Rectal smooth muscle tissue (tissue), 1 donor: ENCODE measurements around the gene LRCOL1.

Experiments used
- H3K27ac ChIP-seq: one replicate; pipeline ENCODE4 v1.7.0; 2013; ENCODE audit warnings: low read depth, low read length, inconsistent platforms
- H3K27me3 ChIP-seq: one replicate; pipeline ENCODE4 v1.7.0; 2013; ENCODE audit warnings: low read length; ENCODE audit not compliant: control insufficient read depth, insufficient read depth
- H3K36me3 ChIP-seq: one replicate; pipeline ENCODE4 v1.7.0; 2013; ENCODE audit warnings: low read length; ENCODE audit not compliant: control insufficient read depth, insufficient read depth
- H3K4me1 ChIP-seq: one replicate; pipeline ENCODE4 v1.7.0; 2013; ENCODE audit warnings: low read length; ENCODE audit not compliant: control insufficient read depth, insufficient read depth
- H3K4me3 ChIP-seq: one replicate; pipeline ENCODE4 v1.7.0; 2013; ENCODE audit warnings: low read length
- H3K9ac ChIP-seq: one replicate; pipeline ENCODE4 v1.7.0; 2013; ENCODE audit warnings: low read length

LRCOL1 gene

DNA sequence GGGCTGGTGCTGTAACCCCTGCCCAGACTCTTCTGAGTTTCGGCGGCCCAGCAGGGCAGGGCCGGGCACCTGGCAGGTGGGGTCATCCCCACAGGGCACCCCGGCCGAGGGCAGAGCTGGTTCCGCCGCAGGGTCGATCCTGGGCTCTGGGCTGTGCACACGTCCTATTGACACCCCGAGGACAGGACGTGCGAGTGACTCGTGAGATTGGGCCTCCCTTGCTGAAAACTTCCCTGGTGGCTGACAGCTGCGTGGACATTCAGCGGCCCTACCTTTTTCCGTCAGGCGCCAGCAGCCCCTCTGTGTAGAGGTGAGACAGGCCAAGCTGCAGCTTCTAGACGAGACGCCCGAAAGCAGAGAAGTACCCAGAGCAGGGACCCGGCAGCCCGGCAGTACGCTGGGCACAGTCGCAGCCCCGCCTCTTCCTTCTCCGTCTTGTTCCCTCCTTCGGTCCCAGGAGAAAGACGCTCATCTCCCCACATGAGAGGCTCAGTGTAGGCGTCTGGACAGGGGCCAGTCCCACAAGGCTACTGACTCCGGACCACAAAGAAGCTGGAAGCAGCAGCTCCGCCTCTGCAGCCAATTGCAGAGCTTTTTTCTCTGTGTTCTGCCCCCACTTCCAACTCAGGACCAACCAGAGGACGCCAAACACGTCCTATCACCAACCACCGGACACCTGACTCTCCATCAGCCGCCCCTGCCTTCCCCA is at the start of gene LRCOL1:
LRCOL1 (minus strand) TSS at position 532 of the 709 bp plus-strand sequence. CDS start 4,331 bp downstream, outside the sequence.
- Histone ChIP-seq H3K36me3 (no peaks in the 10 kb centered on the region), H3K4me1 (peaks cover 2% of the 10 kb centered on the region), H3K27me3 (peaks cover 11% of the 10 kb centered on the region), H3K4me3 (peak within 1 kb of the TSS; percentile 24), H3K9ac (no peak within 1 kb of the TSS), H3K27ac (no peak within 1 kb of the TSS)

DNA sequence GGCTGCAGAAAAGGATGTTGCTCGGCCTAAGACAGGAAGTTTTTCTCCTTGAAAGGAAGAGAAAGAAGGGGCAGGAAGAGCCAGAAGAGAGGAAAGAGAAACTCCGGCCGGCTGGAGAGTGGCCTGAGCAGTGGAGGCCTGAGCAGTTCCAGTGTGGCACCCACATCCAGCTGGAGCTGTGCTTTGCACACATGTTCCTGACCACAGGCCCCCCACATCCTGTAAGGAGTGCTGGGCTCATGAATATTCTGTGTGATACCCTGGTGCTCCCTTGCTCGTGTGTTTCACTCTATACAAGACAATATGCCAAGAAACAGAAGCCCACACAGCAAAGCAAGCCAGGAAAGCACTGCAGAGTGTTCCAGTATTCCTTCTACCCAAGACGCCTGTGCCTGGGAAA is 49.7 kb upstream of the LRCOL1 start:
- no peaks in the 10 kb centered on the region for H3K27me3 ChIP-seq
- H3K27ac ChIP-seq = no peak overlapping the region
- H3K4me1 ChIP-seq = no peaks in the 10 kb centered on the region
- H3K9ac ChIP-seq = no peak overlapping the region
- H3K4me3 ChIP-seq = no peak overlapping the region
- H3K36me3 ChIP-seq = peaks cover 36% of the 10 kb centered on the region

DNA sequence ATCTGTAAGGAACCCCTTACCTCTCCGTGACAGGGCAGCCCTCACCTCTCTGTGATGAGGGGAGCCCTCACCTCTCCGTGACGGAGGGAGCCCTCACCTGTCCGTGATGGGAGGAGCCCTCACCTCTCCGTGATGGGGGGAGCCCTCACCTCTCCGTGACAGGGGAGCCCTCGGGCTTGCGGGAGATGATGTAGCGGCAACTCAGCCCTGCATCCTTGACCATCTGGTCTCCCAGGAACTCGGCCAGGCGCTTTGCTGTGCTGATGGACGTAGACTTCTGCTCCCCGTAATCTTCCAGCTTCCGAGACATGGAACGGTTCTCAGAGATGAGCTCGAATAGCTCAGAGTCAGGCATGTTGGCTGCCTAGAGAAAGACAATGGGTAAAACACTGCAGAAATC is 48.8 kb upstream of the LRCOL1 start:
- Histone ChIP-seq H3K4me3 (no peak overlapping the region), H3K36me3 (peaks cover 34% of the 10 kb centered on the region), H3K9ac (no peak overlapping the region), H3K4me1 (no peaks in the 10 kb centered on the region), H3K27ac (no peak overlapping the region), H3K27me3 (no peaks in the 10 kb centered on the region)

DNA sequence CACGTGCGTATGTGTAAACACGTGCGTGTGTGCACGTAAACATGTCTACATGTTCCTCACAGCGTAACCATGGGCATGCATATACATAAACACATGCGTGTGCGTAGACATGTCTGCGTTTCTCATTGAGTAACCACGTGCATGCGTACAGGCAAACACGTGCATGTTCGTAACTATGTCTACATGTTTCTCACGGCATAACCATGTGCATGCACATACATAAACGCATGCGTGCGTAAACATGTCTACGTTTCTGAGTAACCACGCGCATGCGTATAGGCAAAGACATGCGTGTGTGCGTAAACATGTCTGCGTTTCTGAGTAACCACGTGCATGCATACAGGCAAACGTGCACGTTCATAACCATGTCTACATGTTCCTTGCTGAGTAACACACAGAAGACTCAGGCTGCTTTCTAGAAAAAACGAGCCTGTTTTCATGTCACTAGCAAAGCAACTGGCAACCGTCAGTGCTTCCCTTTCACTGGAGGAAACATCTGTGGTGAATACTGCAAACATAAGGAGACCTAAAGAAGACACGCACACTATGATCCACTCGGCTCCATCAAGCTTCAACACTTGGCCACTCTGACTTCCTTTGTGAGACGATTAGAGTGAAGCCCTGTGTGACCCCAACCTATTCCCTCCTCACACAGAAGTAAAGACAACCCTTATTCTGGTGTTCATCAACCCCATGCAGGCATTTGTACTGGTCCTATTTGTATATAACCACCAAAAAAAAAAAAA is 47.9 kb upstream of the LRCOL1 start:
- Histone ChIP-seq H3K4me1 (no peaks in the 10 kb centered on the region), H3K27ac (no peak overlapping the region), H3K27me3 (no peaks in the 10 kb centered on the region), H3K4me3 (no peak overlapping the region), H3K36me3 (peaks cover 31% of the 10 kb centered on the region), H3K9ac (no peak overlapping the region)

DNA sequence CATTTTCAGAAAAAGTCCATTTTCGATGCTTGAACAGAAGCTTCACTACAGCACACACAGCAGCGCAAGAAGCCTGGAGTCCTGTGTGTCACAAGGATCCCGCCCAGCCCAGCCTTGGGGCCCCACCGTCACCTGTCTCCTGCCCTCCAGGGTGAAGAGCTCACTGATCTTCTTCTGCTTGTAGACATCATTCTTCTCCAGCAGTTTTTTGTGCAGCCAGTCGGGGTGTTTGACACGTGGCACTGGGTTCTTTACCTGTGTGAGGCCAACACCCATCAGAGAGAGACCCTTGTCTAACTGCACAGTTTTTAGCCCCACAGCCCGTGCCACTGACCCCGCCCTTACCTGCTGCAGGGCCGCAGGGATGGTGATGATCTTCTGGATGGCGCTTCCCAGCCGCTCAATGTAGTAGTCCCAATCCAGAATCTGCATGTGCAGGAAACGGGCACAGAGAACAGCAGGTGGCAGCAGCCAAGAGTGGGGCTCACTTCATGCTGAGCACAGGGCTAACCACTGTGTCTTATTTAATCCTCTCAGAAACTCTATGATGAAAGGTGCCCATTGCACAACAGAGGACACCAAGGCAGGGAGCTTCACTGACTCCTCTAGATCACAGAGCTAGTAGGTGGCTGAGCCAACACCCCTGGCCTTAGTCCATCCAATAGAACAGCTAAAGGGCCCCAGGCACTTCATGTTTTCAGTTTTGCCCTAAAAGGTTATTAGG is 46.8 kb upstream of the LRCOL1 start:
- H3K27me3 ChIP-seq = no peaks in the 10 kb centered on the region
- peaks cover 37% of the 10 kb centered on the region for H3K36me3 ChIP-seq
- no peaks in the 10 kb centered on the region for H3K4me1 ChIP-seq
- no peak overlapping the region for H3K27ac ChIP-seq
- H3K4me3 ChIP-seq = no peak overlapping the region
- H3K9ac ChIP-seq = no peak overlapping the region

DNA sequence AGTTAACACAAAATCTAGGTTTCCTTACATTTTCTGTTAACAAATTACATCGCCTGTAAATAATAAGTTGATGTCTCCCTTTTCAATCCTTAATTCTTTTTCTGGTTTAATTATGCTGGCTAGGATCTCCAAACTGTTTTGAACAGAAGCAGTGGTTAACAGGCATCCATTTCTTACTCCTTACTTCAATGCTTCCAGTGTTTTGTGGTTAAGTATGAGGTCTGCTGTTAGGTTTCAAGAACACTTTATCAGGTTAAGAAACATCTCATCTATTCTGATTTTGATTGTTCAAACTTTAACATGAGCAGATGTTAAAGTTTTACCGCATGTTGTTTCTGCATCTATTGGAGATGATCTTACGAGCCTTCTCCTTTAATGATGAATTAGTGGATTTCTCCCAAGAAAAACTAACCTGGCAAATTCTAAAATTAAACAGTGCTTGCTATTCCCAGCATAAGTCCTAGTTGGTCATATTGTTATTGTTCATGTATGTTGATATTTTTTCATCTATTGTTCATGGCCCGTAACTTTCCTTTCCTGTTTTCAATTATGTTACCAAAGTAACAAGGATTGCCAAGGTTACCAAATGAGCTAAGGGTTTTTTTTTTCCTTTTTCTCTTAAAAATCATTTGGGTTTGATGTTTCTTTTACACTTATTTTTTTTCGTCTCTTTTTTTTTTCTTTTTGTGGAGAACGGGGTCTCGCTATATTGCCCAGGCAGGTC is 43.3 kb upstream of the LRCOL1 start:
- Histone ChIP-seq H3K9ac (no peak overlapping the region), H3K27me3 (no peaks in the 10 kb centered on the region), H3K4me3 (no peak overlapping the region), H3K27ac (no peak overlapping the region), H3K4me1 (no peaks in the 10 kb centered on the region), H3K36me3 (peaks cover 29% of the 10 kb centered on the region)

DNA sequence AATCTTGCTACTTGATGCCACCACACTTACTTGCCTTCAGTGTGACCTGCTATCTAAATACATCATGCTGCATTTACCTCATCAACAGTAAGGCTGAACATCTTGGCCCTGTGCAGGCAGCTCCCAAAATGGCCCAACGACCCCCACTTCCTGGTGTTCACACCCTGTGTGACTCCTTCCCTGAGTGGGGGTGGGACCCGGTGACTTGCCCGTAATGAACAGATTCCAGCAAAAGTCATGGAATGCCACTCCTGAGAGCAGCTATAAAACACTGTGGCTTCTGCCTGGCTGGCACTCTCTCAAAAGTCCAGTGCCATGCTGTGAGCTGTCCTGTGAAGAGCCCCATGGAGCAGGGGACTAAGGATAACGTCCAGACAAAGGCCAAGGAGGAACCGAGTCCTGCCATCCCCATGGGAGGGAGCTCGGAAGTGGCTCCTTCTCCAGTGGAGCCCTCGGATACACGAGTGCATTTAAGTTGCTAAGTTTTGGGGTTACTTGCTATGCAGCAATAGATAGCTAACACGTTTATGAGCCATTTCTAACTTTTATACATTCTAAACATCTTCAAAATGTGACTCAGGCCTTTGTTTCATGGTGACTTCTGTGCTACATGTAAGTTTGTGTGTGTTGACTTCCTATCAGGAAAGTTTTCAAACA is 41.2 kb upstream of the LRCOL1 start:
- Histone ChIP-seq H3K9ac (no peak overlapping the region), H3K36me3 (peaks cover 18% of the 10 kb centered on the region), H3K4me3 (no peak overlapping the region), H3K4me1 (no peaks in the 10 kb centered on the region), H3K27me3 (no peaks in the 10 kb centered on the region), H3K27ac (no peak overlapping the region)

DNA sequence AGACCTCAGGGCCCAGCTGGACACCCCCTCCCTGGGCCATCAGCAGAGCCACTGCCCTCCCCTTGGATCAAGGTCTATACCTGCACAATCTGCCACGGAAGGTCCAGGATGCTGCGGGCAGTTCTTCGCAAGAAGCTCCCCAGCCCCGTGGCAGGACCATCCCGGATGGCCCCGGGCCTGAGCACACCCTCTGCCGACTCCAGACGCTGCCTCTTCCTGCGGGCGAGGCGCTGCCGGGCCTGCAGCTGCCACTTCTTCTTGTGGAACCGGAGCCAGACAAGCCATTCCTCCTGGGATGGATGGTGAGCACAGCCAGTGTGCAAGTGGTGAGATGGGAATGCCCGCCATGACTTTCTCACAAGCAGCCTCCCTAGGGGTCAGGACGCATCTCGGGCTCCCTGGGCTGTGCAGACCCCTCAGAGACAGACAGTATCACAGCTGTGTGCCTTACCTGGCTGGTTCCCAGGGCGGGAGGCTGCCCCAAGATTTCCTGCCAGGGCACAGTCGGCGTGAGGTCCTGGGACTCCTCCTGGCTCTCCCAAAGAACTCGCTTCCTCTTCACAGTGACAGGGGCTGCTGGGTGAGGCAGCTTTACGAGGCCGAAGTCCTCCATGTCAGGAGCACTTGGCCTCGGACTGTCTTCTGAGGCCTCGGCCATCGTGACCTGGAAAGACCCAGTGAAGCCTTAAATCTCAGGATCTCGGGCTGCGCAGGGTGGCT is 39.0 kb upstream of the LRCOL1 start:
- peaks cover 18% of the 10 kb centered on the region for H3K36me3 ChIP-seq
- H3K27ac ChIP-seq = no peak overlapping the region
- no peaks in the 10 kb centered on the region for H3K27me3 ChIP-seq
- H3K4me1 ChIP-seq = no peaks in the 10 kb centered on the region
- no peak overlapping the region for H3K4me3 ChIP-seq
- H3K9ac ChIP-seq = no peak overlapping the region

DNA sequence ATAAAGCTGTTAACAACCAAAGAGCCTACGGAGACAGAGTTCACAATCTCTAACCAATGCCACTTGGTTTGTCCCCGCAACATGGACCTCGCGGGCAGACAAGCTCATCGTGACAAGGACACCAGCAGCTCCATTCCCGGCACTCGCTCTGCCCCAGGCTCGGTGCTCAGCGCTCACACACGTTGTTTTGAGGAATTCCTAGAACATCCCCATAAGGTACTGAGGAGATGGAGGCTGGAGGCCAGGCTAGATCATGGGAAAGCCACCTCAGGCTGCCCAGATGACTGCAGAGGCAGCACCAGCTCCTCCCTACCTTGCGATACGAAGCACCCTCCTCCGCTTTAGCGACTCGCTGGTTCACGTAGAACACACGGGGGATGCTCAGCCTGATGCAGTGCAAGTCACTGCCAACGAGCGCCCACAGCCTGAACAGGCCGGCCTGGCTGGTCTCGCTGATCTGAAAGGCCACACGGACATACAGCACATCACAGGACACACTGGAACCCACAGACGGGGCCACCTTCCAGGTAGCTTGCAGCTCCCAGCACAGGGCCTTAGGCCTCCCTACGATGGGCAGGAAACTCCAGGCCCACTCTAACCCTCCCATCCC is 38.3 kb upstream of the LRCOL1 start:
- Histone ChIP-seq H3K4me3 (no peak overlapping the region), H3K36me3 (peaks cover 18% of the 10 kb centered on the region), H3K9ac (no peak overlapping the region), H3K27ac (no peak overlapping the region), H3K4me1 (no peaks in the 10 kb centered on the region), H3K27me3 (no peaks in the 10 kb centered on the region)

DNA sequence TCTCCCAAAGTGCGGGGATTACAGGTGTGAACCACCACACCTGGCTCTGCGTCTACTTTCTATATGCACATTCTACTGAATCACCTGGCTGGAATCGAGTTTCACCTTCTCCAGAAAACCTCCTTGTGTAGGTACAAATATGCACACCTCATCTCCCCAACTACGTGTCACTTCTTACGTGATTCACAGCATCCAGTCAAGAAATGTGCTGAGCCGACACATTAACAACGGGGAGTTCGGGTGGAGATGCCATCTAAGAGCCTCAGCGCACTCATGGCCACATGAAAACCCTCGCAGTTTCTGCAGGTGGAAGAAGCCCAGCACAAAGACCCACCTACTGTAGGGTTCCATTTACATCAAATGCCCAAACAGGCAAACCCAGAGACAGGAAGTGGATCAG is 37.5 kb upstream of the LRCOL1 start:
- H3K4me3 ChIP-seq = no peak overlapping the region
- no peaks in the 10 kb centered on the region for H3K27me3 ChIP-seq
- no peak overlapping the region for H3K9ac ChIP-seq
- no peaks in the 10 kb centered on the region for H3K4me1 ChIP-seq
- no peak overlapping the region for H3K27ac ChIP-seq
- H3K36me3 ChIP-seq = peaks cover 14% of the 10 kb centered on the region

DNA sequence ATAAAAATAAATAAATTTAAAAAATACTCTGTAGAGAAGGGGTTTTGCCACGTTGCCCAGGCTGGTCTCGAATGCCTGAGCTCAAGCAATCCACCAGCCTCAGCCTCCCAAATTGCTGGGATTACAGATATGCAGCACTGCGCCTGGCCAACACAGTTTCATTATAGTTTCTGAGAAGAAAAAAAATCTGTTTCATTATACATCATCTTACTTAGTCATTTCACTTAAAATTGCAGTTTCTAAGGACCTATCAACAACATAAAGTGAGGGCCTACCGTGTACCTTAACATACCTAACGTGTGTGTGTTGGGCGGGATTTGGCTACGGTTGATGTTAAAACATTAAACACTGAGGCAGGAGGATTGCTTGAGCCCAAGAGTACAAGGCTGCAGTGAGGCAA is 36.5 kb upstream of the LRCOL1 start:
- Histone ChIP-seq H3K4me1 (no peaks in the 10 kb centered on the region), H3K4me3 (no peak overlapping the region), H3K27me3 (no peaks in the 10 kb centered on the region), H3K27ac (no peak overlapping the region), H3K9ac (no peak overlapping the region), H3K36me3 (peaks cover 13% of the 10 kb centered on the region)
